ENCODE measurements around the gene RSRC1. TPM values are rescaled to one million over a fixed set of nuclear protein-coding genes. Genes with fewer than 3 reads are reported as not detected.

Gene RSRC1, protein sequence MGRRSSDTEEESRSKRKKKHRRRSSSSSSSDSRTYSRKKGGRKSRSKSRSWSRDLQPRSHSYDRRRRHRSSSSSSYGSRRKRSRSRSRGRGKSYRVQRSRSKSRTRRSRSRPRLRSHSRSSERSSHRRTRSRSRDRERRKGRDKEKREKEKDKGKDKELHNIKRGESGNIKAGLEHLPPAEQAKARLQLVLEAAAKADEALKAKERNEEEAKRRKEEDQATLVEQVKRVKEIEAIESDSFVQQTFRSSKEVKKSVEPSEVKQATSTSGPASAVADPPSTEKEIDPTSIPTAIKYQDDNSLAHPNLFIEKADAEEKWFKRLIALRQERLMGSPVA
- total RNA-seq (2022; extraction: Qiagen RNA extraction) = 23.5 to 39.5 TPM (median 27.7 TPM) in 5 replicates

DNA sequence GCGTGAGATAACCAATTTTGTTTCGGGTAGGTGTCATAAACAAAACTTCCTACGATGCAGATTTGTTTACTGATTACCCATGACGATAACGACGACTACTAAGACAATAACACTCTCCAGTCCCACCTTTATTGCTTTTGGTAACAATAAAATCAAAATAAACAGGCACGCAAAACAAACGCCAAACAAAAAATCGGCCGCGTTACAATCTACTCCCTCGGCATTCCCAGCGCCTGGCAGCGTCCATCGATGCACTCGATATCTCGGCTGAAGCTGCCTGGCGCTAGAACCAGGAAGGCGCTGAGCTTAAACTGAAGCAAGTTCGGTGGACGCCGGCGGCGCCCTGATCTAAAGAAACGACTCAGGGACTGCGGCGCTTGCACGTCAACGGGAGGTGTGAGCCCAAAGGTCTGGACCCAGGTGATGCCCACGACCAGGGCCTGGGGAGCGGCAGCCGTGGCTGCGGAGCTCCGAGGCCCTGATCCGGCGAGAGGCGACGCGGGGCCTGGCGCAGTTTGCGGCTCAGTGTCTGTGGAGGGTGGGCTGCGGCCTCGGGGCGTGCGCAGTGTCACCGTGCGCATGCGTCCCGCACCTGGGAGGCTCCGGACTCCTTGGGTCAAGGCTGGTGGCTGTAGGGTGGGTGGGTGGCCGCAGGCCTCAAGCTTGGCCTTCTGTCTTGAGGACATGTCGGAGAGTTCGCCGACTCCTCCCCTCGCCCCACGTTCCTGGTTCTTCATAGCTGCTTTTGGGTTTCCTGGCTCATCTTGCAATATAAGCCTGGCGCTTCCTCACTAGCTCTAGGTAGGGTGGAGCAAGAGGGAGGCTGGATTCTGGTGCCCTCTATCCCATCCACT, at the start of gene RSRC1:
Gene RSRC1, plus strand, starts transcription at position 286 of the 854 bp plus-strand sequence. CDS start 12,016 bp downstream, outside the sequence.

DNA sequence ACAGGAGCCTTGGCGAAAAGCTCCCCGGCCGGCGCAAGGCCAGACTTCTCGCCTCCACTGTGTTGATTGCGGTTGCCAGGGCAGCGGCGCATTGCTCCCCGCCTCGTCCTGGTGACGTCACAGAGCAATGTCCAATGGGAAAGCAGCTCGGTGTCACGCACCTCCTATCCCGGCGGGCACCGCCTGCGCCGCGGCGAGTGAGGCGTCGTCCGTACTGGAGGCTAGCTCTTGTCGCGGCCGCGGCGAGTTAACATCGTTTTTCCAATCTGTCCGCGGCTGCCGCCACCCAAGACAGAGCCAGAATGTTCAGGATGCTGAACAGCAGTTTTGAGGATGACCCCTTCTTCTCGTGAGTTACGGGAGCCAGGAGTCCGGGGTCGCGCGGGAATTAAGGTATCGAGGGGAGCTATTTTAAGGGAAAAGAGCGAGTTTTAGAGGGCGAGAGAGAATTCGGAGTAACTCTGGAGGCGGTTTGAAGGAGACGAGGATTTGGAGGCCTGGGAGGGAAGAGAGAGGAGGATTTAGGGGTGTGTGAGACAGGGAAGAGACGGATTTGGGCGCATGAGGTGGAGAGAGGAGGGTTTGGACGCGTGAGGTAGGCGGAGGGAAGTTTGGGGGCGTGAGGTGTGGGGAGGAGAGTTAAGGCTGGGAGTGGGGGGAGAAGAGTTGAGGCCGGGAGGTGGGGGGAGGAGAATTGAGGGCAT, 461.3 kb downstream of the RSRC1 start, which contains the start of gene MLF1:
Gene MLF1, plus strand, starts transcription at position 196 of the 704 bp plus-strand sequence. Its CDS starts 107 bp downstream, at position 303.

Other genes with a start within 250 kb of the RSRC1 start
- gene SHOX2, start 3.7 kb upstream of the RSRC1 start, total RNA-seq (2022; extraction: Qiagen RNA extraction) = 1.4 to 2.0 TPM (median 1.7 TPM) in 5 replicates